HEK293 (cell line): Measurements from ENCODE around the gene CRYBA1.
A peak's percentile ranks its signal among the peaks of the same experiment; 100 is the strongest.

ENCODE experiments used
- CTCF ChIA-PET: fragments of 350-600 bp; formaldehyde crosslinking; extraction: SDS; loops from one replicate; lab custom pipeline; 2021; ENCODE audit warnings: antibody characterized with exemption; lab: Yijun Ruan, JAX
- POLR2A ChIA-PET: fragments of 300-600 bp; formaldehyde crosslinking; extraction: SDS; loops from one replicate; lab custom pipeline; 2020; ENCODE audit warnings: antibody characterized with exemption, inconsistent platforms; lab: Yijun Ruan, JAX
- H3K27ac ChIP-seq: fragments of 200-500 bp; sonication (Bioruptor generic); 2 replicates; pipeline ENCODE4 v1.5.1; 2014; ENCODE audit warnings: low read depth, low read length, control low read depth, inconsistent platforms; ENCODE audit errors: extremely low read depth
- H3K36me3 ChIP-seq, 2 experiments: fragments of 200-500 bp in 1 of 2; sonication (Bioruptor generic) in 1 of 2; 1 replicate in 1 of 2; 2 replicates in 1 of 2; pipeline ENCODE4 v1.5.1; 2014 to 2017; ENCODE audit warnings: inconsistent platforms in 2 of 2, low read length in 2 of 2; ENCODE audit not compliant: control insufficient read depth in 2 of 2, insufficient read depth in 1 of 2
- H3K4me1 ChIP-seq: fragments of 200-500 bp; sonication (Bioruptor generic); 2 replicates; pipeline ENCODE4 v1.5.1; 2014; ENCODE audit warnings: mild to moderate bottlenecking, low read length, inconsistent platforms; ENCODE audit not compliant: control insufficient read depth, insufficient read depth
- H3K4me3 ChIP-seq: 2 replicates; pipeline ENCODE4 v1.5.1; 2011; ENCODE audit warnings: low read depth, mild to moderate bottlenecking, control low read depth, low read length, moderate library complexity
- H3K9me3 ChIP-seq: fragments of 200-500 bp; sonication (Bioruptor generic); 2 replicates; pipeline ENCODE4 v1.5.1; 2014; ENCODE audit warnings: low read depth, low read length, inconsistent platforms; ENCODE audit not compliant: control insufficient read depth, insufficient read depth
- KLF1 ChIP-seq: fragments of 450-650 bp; formaldehyde crosslinking; IDR thresholded peaks from 2 replicates; pipeline ENCODE4 v1.5.1; 2016; ENCODE audit warnings: missing biosample characterization, missing genetic modification characterization
- ZFP69B ChIP-seq: fragments of 450-650 bp; formaldehyde crosslinking; IDR thresholded peaks from 2 replicates; pipeline ENCODE4 v1.5.1; 2016; ENCODE audit warnings: missing biosample characterization, missing genetic modification characterization
- ZNF132 ChIP-seq: fragments of 450-650 bp; formaldehyde crosslinking; IDR thresholded peaks from 2 replicates; pipeline ENCODE4 v1.5.1; 2017; ENCODE audit warnings: missing biosample characterization, missing genetic modification characterization, borderline replicate concordance
- ZNF214 ChIP-seq: fragments of 450-650 bp; formaldehyde crosslinking; IDR thresholded peaks from 2 replicates; pipeline ENCODE4 v1.5.1; 2017; ENCODE audit warnings: missing biosample characterization, mild to moderate bottlenecking, missing genetic modification characterization, borderline replicate concordance
- ZNF221 ChIP-seq: fragments of 450-650 bp; formaldehyde crosslinking; IDR thresholded peaks from 2 replicates; pipeline ENCODE4 v1.5.1; 2017; ENCODE audit warnings: missing biosample characterization, missing genetic modification characterization, borderline replicate concordance
- ZNF23 ChIP-seq: fragments of 450-650 bp; formaldehyde crosslinking; IDR thresholded peaks from 2 replicates; pipeline ENCODE4 v1.5.1; 2016; ENCODE audit warnings: missing biosample characterization, missing genetic modification characterization, borderline replicate concordance
- ZNF350 ChIP-seq: fragments of 450-650 bp; formaldehyde crosslinking; IDR thresholded peaks from 2 replicates; pipeline ENCODE4 v1.5.0; 2017; ENCODE audit warnings: missing biosample characterization, mild to moderate bottlenecking, missing genetic modification characterization
- ZNF394 ChIP-seq: fragments of 450-650 bp; formaldehyde crosslinking; IDR thresholded peaks from 2 replicates; pipeline ENCODE4 v1.5.1; 2016; ENCODE audit warnings: missing biosample characterization, missing genetic modification characterization, mild to moderate bottlenecking, moderate library complexity, borderline replicate concordance
- ZNF426 ChIP-seq: fragments of 450-650 bp; formaldehyde crosslinking; IDR thresholded peaks from 2 replicates; pipeline ENCODE4 v1.5.1; 2017; ENCODE audit warnings: missing biosample characterization, missing genetic modification characterization, mild to moderate bottlenecking, inconsistent platforms, moderate library complexity
- ZNF433 ChIP-seq: fragments of 450-650 bp; formaldehyde crosslinking; IDR thresholded peaks from 2 replicates; pipeline ENCODE4 v1.5.1; 2016; ENCODE audit warnings: missing biosample characterization, missing genetic modification characterization, low read depth
- ZNF510 ChIP-seq: fragments of 450-650 bp; formaldehyde crosslinking; IDR thresholded peaks from 2 replicates; pipeline ENCODE4 v1.5.1; 2018; ENCODE audit warnings: mild to moderate bottlenecking, missing genetic modification characterization, missing biosample characterization; ENCODE audit not compliant: insufficient replicate concordance
- ZNF544 ChIP-seq: fragments of 450-650 bp; formaldehyde crosslinking; IDR thresholded peaks from 2 replicates; pipeline ENCODE4 v1.5.0; 2017; ENCODE audit warnings: missing biosample characterization, missing genetic modification characterization
- ZNF621 ChIP-seq: fragments of 450-650 bp; formaldehyde crosslinking; IDR thresholded peaks from 2 replicates; pipeline ENCODE4 v1.5.1; 2017; ENCODE audit warnings: missing biosample characterization, missing genetic modification characterization
- ZNF768 ChIP-seq: fragments of 450-650 bp; formaldehyde crosslinking; IDR thresholded peaks from 2 replicates; pipeline ENCODE4 v1.5.1; 2018; ENCODE audit warnings: missing biosample characterization, mild to moderate bottlenecking, missing genetic modification characterization
- ZNF777 ChIP-seq: fragments of 450-650 bp; formaldehyde crosslinking; IDR thresholded peaks from 2 replicates; pipeline ENCODE4 v1.5.1; 2017; ENCODE audit warnings: missing biosample characterization, missing genetic modification characterization, borderline replicate concordance
- ZNF785 ChIP-seq: fragments of 450-650 bp; formaldehyde crosslinking; IDR thresholded peaks from 2 replicates; pipeline ENCODE4 v1.5.1; 2016; ENCODE audit warnings: missing biosample characterization, missing genetic modification characterization
- ZNF843 ChIP-seq: fragments of 450-650 bp; formaldehyde crosslinking; IDR thresholded peaks from 2 replicates; pipeline ENCODE4 v1.5.1; 2016; ENCODE audit warnings: missing biosample characterization, missing genetic modification characterization
- TF ChIP-seq, protein P1 (sequence below): fragments of 450-650 bp; formaldehyde crosslinking; IDR thresholded peaks from 2 replicates; pipeline ENCODE4 v1.5.1; 2016; ENCODE audit warnings: missing biosample characterization, missing genetic modification characterization
- TF ChIP-seq, protein P2 (sequence below): fragments of 450-650 bp; formaldehyde crosslinking; IDR thresholded peaks from 2 replicates; pipeline ENCODE4 v1.5.1; 2016; ENCODE audit warnings: missing biosample characterization, missing genetic modification characterization
- TF ChIP-seq, protein P3 (sequence below): fragments of 450-650 bp; formaldehyde crosslinking; IDR thresholded peaks from 2 replicates; pipeline ENCODE4 v1.5.1; 2016; ENCODE audit warnings: missing biosample characterization, missing genetic modification characterization
- TF ChIP-seq, protein P4 (sequence below): fragments of 450-650 bp; formaldehyde crosslinking; IDR thresholded peaks from 2 replicates; pipeline ENCODE4 v1.5.1; 2016; ENCODE audit warnings: missing biosample characterization, missing genetic modification characterization, low read depth
- TF ChIP-seq, protein P5 (sequence below): fragments of 450-650 bp; formaldehyde crosslinking; IDR thresholded peaks from 2 replicates; pipeline ENCODE4 v1.5.1; 2016; ENCODE audit warnings: missing biosample characterization, missing genetic modification characterization
- TF ChIP-seq, protein P6 (sequence below): fragments of 450-650 bp; formaldehyde crosslinking; IDR thresholded peaks from 2 replicates; pipeline ENCODE4 v1.5.1; 2016; ENCODE audit warnings: missing biosample characterization, missing genetic modification characterization

The CRYBA1 gene

DNA sequence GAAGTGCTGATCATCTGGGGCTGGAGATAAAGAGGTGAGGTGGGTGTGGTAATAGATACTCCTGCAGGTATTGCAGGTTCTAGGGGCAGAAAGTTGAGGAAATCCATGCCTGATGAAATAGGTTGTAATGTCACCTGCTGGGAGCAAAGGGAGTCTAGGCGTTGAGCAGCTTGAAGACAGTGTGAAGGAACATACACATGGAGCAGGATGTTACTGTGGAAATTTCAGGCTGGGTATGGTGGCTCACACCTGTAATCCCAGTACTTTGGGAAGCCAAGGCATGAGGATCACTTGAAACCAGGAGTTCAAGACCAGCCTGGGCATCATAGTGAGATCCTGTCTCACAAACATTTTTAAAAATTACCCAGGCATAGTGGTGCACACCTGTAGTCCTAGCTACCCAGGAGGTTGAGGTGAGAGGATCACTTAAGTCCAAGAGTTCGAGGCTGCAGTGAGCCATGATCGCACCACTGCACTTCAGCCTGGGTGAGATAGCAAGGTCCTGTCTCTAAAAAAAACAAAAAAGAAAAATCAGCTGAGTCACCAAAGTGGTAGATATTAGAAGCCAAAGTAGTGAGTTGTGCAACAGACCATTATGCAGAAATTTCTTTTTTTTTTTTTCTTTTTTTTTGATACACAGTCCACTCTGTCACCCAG is 9.1 kb upstream of the CRYBA1 start:
- ChIA-PET POLR2A (no interaction called here), CTCF (interaction anchor here (0.6 to 5.8 kb wide), 9 partner anchors 17 to 124 kb away, joined by 3 to 47 read pairs (median 4); no protein-coding TSS in a partner anchor)
- no peak overlapping the region for H3K4me3 ChIP-seq
- H3K27ac ChIP-seq, result no peak overlapping the region
- H3K4me1 ChIP-seq, result no peaks in the 10 kb centered on the region
- no peaks in the 10 kb centered on the region for H3K9me3 ChIP-seq
- TF ChIP-seq ZNF843 (tag by site-specific recombination), result no peak
- TF ChIP-seq, protein P1, sequence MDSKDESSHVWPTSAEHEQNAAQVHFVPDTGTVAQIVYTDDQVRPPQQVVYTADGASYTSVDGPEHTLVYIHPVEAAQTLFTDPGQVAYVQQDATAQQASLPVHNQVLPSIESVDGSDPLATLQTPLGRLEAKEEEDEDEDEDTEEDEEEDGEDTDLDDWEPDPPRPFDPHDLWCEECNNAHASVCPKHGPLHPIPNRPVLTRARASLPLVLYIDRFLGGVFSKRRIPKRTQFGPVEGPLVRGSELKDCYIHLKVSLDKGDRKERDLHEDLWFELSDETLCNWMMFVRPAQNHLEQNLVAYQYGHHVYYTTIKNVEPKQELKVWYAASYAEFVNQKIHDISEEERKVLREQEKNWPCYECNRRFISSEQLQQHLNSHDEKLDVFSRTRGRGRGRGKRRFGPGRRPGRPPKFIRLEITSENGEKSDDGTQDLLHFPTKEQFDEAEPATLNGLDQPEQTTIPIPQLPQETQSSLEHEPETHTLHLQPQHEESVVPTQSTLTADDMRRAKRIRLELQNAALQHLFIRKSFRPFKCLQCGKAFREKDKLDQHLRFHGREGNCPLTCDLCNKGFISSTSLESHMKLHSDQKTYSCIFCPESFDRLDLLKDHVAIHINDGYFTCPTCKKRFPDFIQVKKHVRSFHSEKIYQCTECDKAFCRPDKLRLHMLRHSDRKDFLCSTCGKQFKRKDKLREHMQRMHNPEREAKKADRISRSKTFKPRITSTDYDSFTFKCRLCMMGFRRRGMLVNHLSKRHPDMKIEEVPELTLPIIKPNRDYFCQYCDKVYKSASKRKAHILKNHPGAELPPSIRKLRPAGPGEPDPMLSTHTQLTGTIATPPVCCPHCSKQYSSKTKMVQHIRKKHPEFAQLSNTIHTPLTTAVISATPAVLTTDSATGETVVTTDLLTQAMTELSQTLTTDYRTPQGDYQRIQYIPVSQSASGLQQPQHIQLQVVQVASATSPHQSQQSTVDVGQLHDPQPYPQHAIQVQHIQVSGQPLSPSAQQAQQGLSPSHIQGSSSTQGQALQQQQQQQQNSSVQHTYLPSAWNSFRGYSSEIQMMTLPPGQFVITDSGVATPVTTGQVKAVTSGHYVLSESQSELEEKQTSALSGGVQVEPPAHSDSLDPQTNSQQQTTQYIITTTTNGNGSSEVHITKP (tag by site-specific recombination), result 0 out of 2 replicates have a peak, but pooled peaks have one; percentile 32
- no peak for TF ChIP-seq ZFP69B
- no peak for TF ChIP-seq ZNF350 (tag by site-specific recombination)
- TF ChIP-seq, protein P2, sequence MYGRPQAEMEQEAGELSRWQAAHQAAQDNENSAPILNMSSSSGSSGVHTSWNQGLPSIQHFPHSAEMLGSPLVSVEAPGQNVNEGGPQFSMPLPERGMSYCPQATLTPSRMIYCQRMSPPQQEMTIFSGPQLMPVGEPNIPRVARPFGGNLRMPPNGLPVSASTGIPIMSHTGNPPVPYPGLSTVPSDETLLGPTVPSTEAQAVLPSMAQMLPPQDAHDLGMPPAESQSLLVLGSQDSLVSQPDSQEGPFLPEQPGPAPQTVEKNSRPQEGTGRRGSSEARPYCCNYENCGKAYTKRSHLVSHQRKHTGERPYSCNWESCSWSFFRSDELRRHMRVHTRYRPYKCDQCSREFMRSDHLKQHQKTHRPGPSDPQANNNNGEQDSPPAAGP (tag by site-specific recombination), result no peak
- H3K36me3 ChIP-seq, result no peaks in the 10 kb centered on the region

DNA sequence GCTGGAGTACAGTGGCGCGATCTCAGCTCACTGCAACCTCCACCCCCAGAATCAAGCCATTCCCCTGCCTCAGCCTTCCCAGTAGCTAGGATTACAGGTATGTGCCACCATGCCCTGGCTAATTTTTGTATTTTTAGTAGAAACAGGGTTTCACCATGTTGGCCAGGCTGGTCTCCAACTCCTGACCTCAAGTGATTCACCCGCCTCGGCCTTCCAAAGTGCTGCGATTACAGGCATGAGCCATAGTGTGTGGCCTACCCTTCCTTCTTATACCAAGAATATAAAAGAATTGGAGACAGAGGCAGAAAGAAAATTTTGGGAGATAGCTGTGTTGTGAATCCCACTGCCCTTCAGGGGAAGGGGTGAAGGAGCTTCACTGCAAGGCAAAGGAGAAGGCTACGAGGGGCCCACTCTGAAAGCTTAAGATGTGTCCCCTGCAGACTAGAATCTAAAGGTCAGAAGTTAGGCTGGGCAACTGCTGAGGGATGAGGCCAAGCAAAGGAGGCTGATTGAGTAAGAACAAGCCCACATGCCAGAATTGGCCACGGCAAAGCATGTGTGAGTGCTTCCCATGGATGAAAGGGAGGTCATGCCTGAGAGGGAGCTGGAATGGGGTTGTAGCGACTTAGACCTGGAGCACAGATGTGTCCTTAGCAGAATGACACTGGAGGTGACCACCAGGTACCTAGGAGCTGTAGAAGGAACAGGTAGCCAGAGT is 8.4 kb upstream of the CRYBA1 start:
- H3K4me3 ChIP-seq, result no peak overlapping the region
- POLR2A ChIA-PET, result no interaction called here
- TF ChIP-seq, protein P3, sequence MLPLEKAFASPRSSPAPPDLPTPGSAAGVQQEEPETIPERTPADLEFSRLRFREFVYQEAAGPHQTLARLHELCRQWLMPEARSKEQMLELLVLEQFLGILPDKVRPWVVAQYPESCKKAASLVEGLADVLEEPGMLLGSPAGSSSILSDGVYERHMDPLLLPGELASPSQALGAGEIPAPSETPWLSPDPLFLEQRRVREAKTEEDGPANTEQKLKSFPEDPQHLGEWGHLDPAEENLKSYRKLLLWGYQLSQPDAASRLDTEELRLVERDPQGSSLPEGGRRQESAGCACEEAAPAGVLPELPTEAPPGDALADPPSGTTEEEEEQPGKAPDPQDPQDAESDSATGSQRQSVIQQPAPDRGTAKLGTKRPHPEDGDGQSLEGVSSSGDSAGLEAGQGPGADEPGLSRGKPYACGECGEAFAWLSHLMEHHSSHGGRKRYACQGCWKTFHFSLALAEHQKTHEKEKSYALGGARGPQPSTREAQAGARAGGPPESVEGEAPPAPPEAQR (tag by site-specific recombination), result no peak
- TF ChIP-seq ZNF785 (tag by site-specific recombination), result no peak
- no peak for TF ChIP-seq ZNF132
- TF ChIP-seq ZNF621 (tag by site-specific recombination), result no peak
- TF ChIP-seq, protein P4, sequence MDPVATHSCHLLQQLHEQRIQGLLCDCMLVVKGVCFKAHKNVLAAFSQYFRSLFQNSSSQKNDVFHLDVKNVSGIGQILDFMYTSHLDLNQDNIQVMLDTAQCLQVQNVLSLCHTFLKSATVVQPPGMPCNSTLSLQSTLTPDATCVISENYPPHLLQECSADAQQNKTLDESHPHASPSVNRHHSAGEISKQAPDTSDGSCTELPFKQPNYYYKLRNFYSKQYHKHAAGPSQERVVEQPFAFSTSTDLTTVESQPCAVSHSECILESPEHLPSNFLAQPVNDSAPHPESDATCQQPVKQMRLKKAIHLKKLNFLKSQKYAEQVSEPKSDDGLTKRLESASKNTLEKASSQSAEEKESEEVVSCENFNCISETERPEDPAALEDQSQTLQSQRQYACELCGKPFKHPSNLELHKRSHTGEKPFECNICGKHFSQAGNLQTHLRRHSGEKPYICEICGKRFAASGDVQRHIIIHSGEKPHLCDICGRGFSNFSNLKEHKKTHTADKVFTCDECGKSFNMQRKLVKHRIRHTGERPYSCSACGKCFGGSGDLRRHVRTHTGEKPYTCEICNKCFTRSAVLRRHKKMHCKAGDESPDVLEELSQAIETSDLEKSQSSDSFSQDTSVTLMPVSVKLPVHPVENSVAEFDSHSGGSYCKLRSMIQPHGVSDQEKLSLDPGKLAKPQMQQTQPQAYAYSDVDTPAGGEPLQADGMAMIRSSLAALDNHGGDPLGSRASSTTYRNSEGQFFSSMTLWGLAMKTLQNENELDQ (tag by site-specific recombination), result no peak
- TF ChIP-seq ZNF510 (tag by site-specific recombination), result no peak
- TF ChIP-seq ZNF214 (tag by site-specific recombination), result no peak
- no peak for TF ChIP-seq ZNF221 (tag by site-specific recombination)
- no peak for TF ChIP-seq ZNF777 (tag by site-specific recombination)
- TF ChIP-seq, protein P5, sequence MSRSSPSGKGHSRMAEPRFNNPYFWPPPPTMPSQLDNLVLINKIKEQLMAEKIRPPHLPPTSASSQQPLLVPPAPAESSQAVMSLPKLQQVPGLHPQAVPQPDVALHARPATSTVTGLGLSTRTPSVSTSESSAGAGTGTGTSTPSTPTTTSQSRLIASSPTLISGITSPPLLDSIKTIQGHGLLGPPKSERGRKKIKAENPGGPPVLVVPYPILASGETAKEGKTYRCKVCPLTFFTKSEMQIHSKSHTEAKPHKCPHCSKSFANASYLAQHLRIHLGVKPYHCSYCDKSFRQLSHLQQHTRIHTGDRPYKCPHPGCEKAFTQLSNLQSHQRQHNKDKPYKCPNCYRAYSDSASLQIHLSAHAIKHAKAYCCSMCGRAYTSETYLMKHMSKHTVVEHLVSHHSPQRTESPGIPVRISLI (tag by site-specific recombination), result no peak
- no peak for TF ChIP-seq KLF1 (tag by site-specific recombination)
- no peak for TF ChIP-seq ZNF394
- TF ChIP-seq, protein P6, sequence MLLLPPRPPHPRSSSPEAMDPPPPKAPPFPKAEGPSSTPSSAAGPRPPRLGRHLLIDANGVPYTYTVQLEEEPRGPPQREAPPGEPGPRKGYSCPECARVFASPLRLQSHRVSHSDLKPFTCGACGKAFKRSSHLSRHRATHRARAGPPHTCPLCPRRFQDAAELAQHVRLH (tag by site-specific recombination), result no peak
- TF ChIP-seq ZNF433 (tag by site-specific recombination), result no peak
- TF ChIP-seq ZNF426 (tag by site-specific recombination), result no peak
- TF ChIP-seq ZNF544 (tag by site-specific recombination), result no peak
- no peak for TF ChIP-seq ZNF768 (tag by site-specific recombination)
- no peak for TF ChIP-seq ZNF23 (tag by site-specific recombination)

More for the DNA sequence above, 8.4 kb upstream of the CRYBA1 start:
- CTCF ChIA-PET, result interaction anchor here (0.6 to 1.7 kb wide), 8 partner anchors 12 to 125 kb away, joined by 3 to 5 read pairs (median 4); no protein-coding TSS in a partner anchor
- no peaks in the 10 kb centered on the region for H3K36me3 ChIP-seq
- H3K27ac ChIP-seq, result no peak overlapping the region
- H3K4me1 ChIP-seq, result no peaks in the 10 kb centered on the region
- H3K9me3 ChIP-seq, result no peaks in the 10 kb centered on the region
